ENCODE data around the gene ACSF3. TPM values are rescaled to one million over a fixed set of nuclear protein-coding genes. Genes with fewer than 3 reads are reported as not detected.

ACSF3 gene
- total RNA-seq, 2 donors from 2014 or later = 34.8 to 35.5 TPM

GRCh38 chr16:89139907-89140361 is 46.3 kb downstream of the ACSF3 start:
- Mint-ChIP-seq H3K4me1 (peaks cover 5% of the 10 kb centered on the region), H3K27me3 (ENCODE audit: insufficient read depth) (no peaks in the 10 kb centered on the region), H3K27ac (no peak overlapping the region), H3K36me3 (ENCODE audit: low read depth) (peaks cover 19% of the 10 kb centered on the region), H3K9me3 (no peaks in the 10 kb centered on the region), H3K4me3 (no peak overlapping the region)
- no peak overlapping the region for H3K27ac ChIP-seq (ENCODE audit: low read depth, low read length)
- H3K4me3 ChIP-seq (ENCODE audit: low read length) = no peak overlapping the region
- TF ChIP-seq CTCF (conservative IDR thresholded peaks at IDR 0.05) = no peak
- no peak for DNase-seq
- WGBS, 2 experiments (ENCODE audit: insufficient coverage in 1 of 2, insufficient read length in 1 of 2) = 96 to 97% methylated on average over 9 to 12 of the region's 12 CpGs
- no peak overlapping the region for H3K9ac ChIP-seq (ENCODE audit: extremely low read depth, low read length, poor library complexity, severe bottlenecking)
- H3K9me3 ChIP-seq (ENCODE audit: control insufficient read depth, low read length) = no peaks in the 10 kb centered on the region
- peaks cover 10% of the 10 kb centered on the region for H3K36me3 ChIP-seq (ENCODE audit: control insufficient read depth, insufficient read depth, low read length)
- no peaks in the 10 kb centered on the region for H3K4me1 ChIP-seq (ENCODE audit: control insufficient read depth, insufficient read depth, low read length)
- no peaks in the 10 kb centered on the region for H3K27me3 ChIP-seq (ENCODE audit: control insufficient read depth, insufficient read depth, low read length, poor library complexity, severe bottlenecking)

- no peak overlapping the region for H3K4me3 ChIP-seq (ENCODE audit: low read length)
- H3K9ac ChIP-seq (ENCODE audit: extremely low read depth, low read length, poor library complexity, severe bottlenecking) = no peak overlapping the region
- 92 to 96% methylated on average over 10 to 11 of the region's 13 CpGs for WGBS, 2 experiments (ENCODE audit: insufficient coverage in 1 of 2, insufficient read length in 1 of 2)
- peaks cover 8% of the 10 kb centered on the region for H3K36me3 ChIP-seq (ENCODE audit: control insufficient read depth, insufficient read depth, low read length)
- no peaks in the 10 kb centered on the region for H3K9me3 ChIP-seq (ENCODE audit: control insufficient read depth, low read length)
- no peaks in the 10 kb centered on the region for H3K27me3 ChIP-seq (ENCODE audit: control insufficient read depth, insufficient read depth, low read length, poor library complexity, severe bottlenecking)
- Mint-ChIP-seq H3K36me3 (ENCODE audit: low read depth) (peaks cover 19% of the 10 kb centered on the region), H3K4me1 (peaks cover 5% of the 10 kb centered on the region), H3K27ac (no peak overlapping the region), H3K4me3 (no peak overlapping the region), H3K9me3 (no peaks in the 10 kb centered on the region), H3K27me3 (ENCODE audit: insufficient read depth) (no peaks in the 10 kb centered on the region)
- TF ChIP-seq CTCF (conservative IDR thresholded peaks at IDR 0.05) = no peak
- H3K27ac ChIP-seq (ENCODE audit: low read depth, low read length) = no peak overlapping the region
- DNase-seq = no peak
- no peaks in the 10 kb centered on the region for H3K4me1 ChIP-seq (ENCODE audit: control insufficient read depth, insufficient read depth, low read length)
Observed at GRCh38 chr16:89140401-89140800, 46.7 kb downstream of the ACSF3 start.

- H3K36me3 ChIP-seq (ENCODE audit: control insufficient read depth, insufficient read depth, low read length) = peaks cover 8% of the 10 kb centered on the region
- DNase-seq = no peak
- no peak overlapping the region for H3K27ac ChIP-seq (ENCODE audit: low read depth, low read length)
- no peaks in the 10 kb centered on the region for H3K27me3 ChIP-seq (ENCODE audit: control insufficient read depth, insufficient read depth, low read length, poor library complexity, severe bottlenecking)
- H3K9ac ChIP-seq (ENCODE audit: extremely low read depth, low read length, poor library complexity, severe bottlenecking) = no peak overlapping the region
- Mint-ChIP-seq H3K27ac (no peak overlapping the region), H3K36me3 (ENCODE audit: low read depth) (peaks cover 17% of the 10 kb centered on the region), H3K4me1 (peaks cover under 1% of the 10 kb centered on the region), H3K4me3 (no peak overlapping the region), H3K9me3 (no peaks in the 10 kb centered on the region), H3K27me3 (ENCODE audit: insufficient read depth) (no peaks in the 10 kb centered on the region)
- H3K9me3 ChIP-seq (ENCODE audit: control insufficient read depth, low read length) = no peaks in the 10 kb centered on the region
- no peak overlapping the region for H3K4me3 ChIP-seq (ENCODE audit: low read length)
- H3K4me1 ChIP-seq (ENCODE audit: control insufficient read depth, insufficient read depth, low read length) = no peaks in the 10 kb centered on the region
- no peak for TF ChIP-seq CTCF (conservative IDR thresholded peaks at IDR 0.05)
- 91 to 93% methylated on average over 16 to 31 of the region's 31 CpGs for WGBS, 2 experiments (ENCODE audit: insufficient coverage in 1 of 2, insufficient read length in 1 of 2)
Observed at GRCh38 chr16:89140981-89141883, 47.6 kb downstream of the ACSF3 start.
